ENCODE measurements around the gene GJA3.

Gene GJA3

DNA sequence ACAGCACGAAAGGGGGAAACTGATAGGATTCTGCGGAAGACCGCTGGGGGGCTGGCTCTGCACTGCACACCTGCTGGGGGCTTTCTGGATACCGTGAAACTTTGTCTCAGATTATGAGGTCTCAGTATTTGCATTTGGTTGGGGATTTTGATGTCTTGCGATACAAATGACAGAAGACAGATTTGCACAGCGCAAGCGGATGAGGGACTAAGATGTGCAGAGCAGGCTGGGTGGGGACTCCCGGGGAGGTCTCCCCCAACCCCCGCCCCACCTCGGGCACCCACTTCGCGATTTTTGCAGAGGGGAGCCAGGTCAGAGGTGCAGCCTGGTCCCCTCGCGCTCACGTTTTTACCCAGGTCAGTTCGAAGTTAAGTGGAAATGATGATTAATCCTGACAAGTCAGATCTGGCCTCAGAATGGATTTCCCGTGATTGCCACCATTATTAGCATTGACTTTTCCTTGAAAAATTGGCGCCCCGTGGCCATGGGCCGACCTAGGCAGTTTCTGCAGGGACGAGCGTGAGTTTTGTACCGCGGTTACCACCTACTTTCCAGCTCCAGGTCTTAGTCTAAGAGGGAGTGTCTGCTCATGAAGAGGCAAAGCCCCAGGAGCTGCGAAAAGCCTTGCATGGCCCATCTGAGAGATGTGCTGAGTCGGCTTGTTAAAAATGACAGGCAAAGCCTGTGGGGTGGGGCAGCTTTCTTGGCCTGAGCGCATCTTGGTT lies 33.2 kb upstream of the GJA3 start:
- H3K27me3 ChIP-seq: peaks cover 71 to 82% (median 81%) of the 10 kb centered on the region in 11 experiments
- H3K9ac ChIP-seq: no peak overlapping the region
- TF ChIP-seq Cebpa-rat (IDR thresholded peaks at IDR 0.05): no peak
- peak overlapping the region in 8 of 10 experiments; percentile 58 to 76 (median 65); a peak in 12 of 20 replicates for H3K4me3 ChIP-seq
- peaks cover 0 to 31% (median 16%) of the 10 kb centered on the region in 11 experiments; a peak in 15 of 22 replicates for H4K20me1 ChIP-seq
- no peaks in the 10 kb centered on the region for H3K36me3 ChIP-seq
- H3K4me2 ChIP-seq: peak overlapping the region; percentile 95 to 99 (median 97)
- H3K4me1 ChIP-seq: peaks cover 19 to 36% (median 25%) of the 10 kb centered on the region in 10 experiments
- H3K9me3 ChIP-seq (replicated peaks in 1 of 11): peaks cover 0 to 4% (median 0%) of the 10 kb centered on the region in 11 experiments; a peak in 2 of 22 replicates
- H3K27ac ChIP-seq: no peak overlapping the region

- H3K4me2 ChIP-seq: peak overlapping the region; percentile 95 to 99 (median 97)
- H3K9ac ChIP-seq: peak overlapping the region in 6 of 11 experiments; percentile 5 to 69 (median 46); a peak in 9 of 22 replicates
- H3K4me3 ChIP-seq: peak overlapping the region; percentile 58 to 76 (median 65)
- peaks cover 0 to 6% (median 0%) of the 10 kb centered on the region in 11 experiments; a peak in 2 of 22 replicates for H3K9me3 ChIP-seq (replicated peaks in 1 of 11)
- H3K36me3 ChIP-seq: no peaks in the 10 kb centered on the region
- peaks cover 0 to 31% (median 16%) of the 10 kb centered on the region in 11 experiments; a peak in 15 of 22 replicates for H4K20me1 ChIP-seq
- H3K27me3 ChIP-seq: peaks cover 71 to 88% (median 81%) of the 10 kb centered on the region in 11 experiments
- no peak overlapping the region for H3K27ac ChIP-seq
- no peak for TF ChIP-seq Cebpa-rat (IDR thresholded peaks at IDR 0.05)
- H3K4me1 ChIP-seq: peaks cover 19 to 38% (median 26%) of the 10 kb centered on the region in 10 experiments
Observed at GRCh38 chr13:20193162-20193906, 32.5 kb upstream of the GJA3 start.

DNA sequence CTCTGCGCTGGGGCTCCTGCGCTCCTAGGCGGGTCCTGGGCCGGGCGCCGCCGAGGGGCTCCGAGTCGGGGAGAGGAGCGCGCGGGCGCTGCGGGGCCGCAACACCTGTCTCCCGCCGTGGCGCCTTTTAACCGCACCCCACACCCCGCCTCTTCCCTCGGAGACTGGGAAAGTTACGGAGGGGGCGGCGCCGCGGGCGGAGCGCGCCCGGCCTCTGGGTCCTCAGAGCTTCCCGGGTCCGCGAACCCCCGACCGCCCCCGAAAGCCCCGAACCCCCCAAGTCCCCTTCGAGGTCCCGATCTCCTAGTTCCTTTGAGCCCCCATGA lies 31.9 kb upstream of the GJA3 start, which contains the start of gene GJB2:
Gene GJB2 (minus strand): TSS at position 103 of the 326 bp plus-strand sequence. CDS start 3,357 bp downstream, outside the sequence.
- peak within 1 kb of the TSS; percentile 10 to 77 (median 50); a peak in 17 of 22 replicates for H3K9ac ChIP-seq
- TF ChIP-seq Cebpa-rat (IDR thresholded peaks at IDR 0.05): no peak
- H3K4me3 ChIP-seq: peak within 1 kb of the TSS; percentile 58 to 76 (median 65)
- H3K9me3 ChIP-seq (replicated peaks in 1 of 11): peaks cover 0 to 6% (median 0%) of the 10 kb centered on the region in 11 experiments; a peak in 2 of 22 replicates
- H3K36me3 ChIP-seq: no peaks in the 10 kb centered on the region
- peaks cover 19 to 38% (median 26%) of the 10 kb centered on the region in 10 experiments for H3K4me1 ChIP-seq
- H3K27me3 ChIP-seq: peaks cover 71 to 93% (median 81%) of the 10 kb centered on the region in 11 experiments
- H3K4me2 ChIP-seq: peak within 1 kb of the TSS; percentile 95 to 99 (median 97)
- H3K27ac ChIP-seq: no peak within 1 kb of the TSS
- peaks cover 0 to 31% (median 16%) of the 10 kb centered on the region in 11 experiments; a peak in 15 of 22 replicates for H4K20me1 ChIP-seq

- H4K20me1 ChIP-seq: peaks cover 0 to 31% (median 16%) of the 10 kb centered on the region in 11 experiments; a peak in 15 of 22 replicates
- peaks cover 71 to 93% (median 81%) of the 10 kb centered on the region in 11 experiments for H3K27me3 ChIP-seq
- peaks cover 19 to 38% (median 26%) of the 10 kb centered on the region in 10 experiments for H3K4me1 ChIP-seq
- TF ChIP-seq Cebpa-rat (IDR thresholded peaks at IDR 0.05): no peak
- peak overlapping the region; percentile 10 to 77 (median 50); a peak in 17 of 22 replicates for H3K9ac ChIP-seq
- H3K4me3 ChIP-seq: peak overlapping the region; percentile 58 to 76 (median 65)
- H3K9me3 ChIP-seq (replicated peaks in 1 of 11): peaks cover 0 to 6% (median 0%) of the 10 kb centered on the region in 11 experiments; a peak in 2 of 22 replicates
- peak overlapping the region; percentile 95 to 99 (median 97) for H3K4me2 ChIP-seq
- H3K36me3 ChIP-seq: no peaks in the 10 kb centered on the region
- H3K27ac ChIP-seq: no peak overlapping the region
Observed at GRCh38 chr13:20192158-20192835, 31.4 kb upstream of the GJA3 start.

GRCh38 chr13:20191311-20192157 lies 30.7 kb upstream of the GJA3 start:
- no peak overlapping the region for H3K27ac ChIP-seq
- peak overlapping the region; percentile 58 to 76 (median 65); a peak in 19 of 20 replicates for H3K4me3 ChIP-seq
- TF ChIP-seq Cebpa-rat (IDR thresholded peaks at IDR 0.05): no peak
- peaks cover 19 to 38% (median 26%) of the 10 kb centered on the region in 10 experiments for H3K4me1 ChIP-seq
- H3K27me3 ChIP-seq: peaks cover 66 to 86% (median 74%) of the 10 kb centered on the region in 11 experiments
- peaks cover 0 to 6% (median 0%) of the 10 kb centered on the region in 11 experiments; a peak in 2 of 22 replicates for H3K9me3 ChIP-seq (replicated peaks in 1 of 11)
- H3K4me2 ChIP-seq: peak overlapping the region; percentile 95 to 99 (median 97)
- H3K9ac ChIP-seq: peak overlapping the region in 4 of 11 experiments; percentile 50 to 69 (median 60); a peak in 6 of 22 replicates
- peaks cover 0 to 31% (median 16%) of the 10 kb centered on the region in 11 experiments; a peak in 15 of 22 replicates for H4K20me1 ChIP-seq
- no peaks in the 10 kb centered on the region for H3K36me3 ChIP-seq

GRCh38 chr13:20190481-20191310 lies 29.8 kb upstream of the GJA3 start:
- no peaks in the 10 kb centered on the region for H3K36me3 ChIP-seq
- no peak for TF ChIP-seq Cebpa-rat (IDR thresholded peaks at IDR 0.05)
- H3K4me3 ChIP-seq: no peak overlapping the region
- no peak overlapping the region for H3K4me2 ChIP-seq
- H3K27me3 ChIP-seq: peaks cover 57 to 78% (median 65%) of the 10 kb centered on the region in 11 experiments
- no peak overlapping the region for H3K9ac ChIP-seq
- peaks cover 0 to 31% (median 16%) of the 10 kb centered on the region in 11 experiments; a peak in 15 of 22 replicates for H4K20me1 ChIP-seq
- no peak overlapping the region for H3K27ac ChIP-seq
- peaks cover 0 to 6% (median 0%) of the 10 kb centered on the region in 11 experiments; a peak in 2 of 22 replicates for H3K9me3 ChIP-seq (replicated peaks in 1 of 11)
- H3K4me1 ChIP-seq: peaks cover 19 to 38% (median 26%) of the 10 kb centered on the region in 10 experiments

GRCh38 chr13:20190076-20190475 lies 29.2 kb upstream of the GJA3 start:
- Histone ChIP-seq H3K4me1 (peaks cover 19 to 38% (median 26%) of the 10 kb centered on the region in 10 experiments), H3K4me2 (no peak overlapping the region), H3K9ac (no peak overlapping the region), H3K36me3 (no peaks in the 10 kb centered on the region), H3K27me3 (peaks cover 51 to 71% (median 59%) of the 10 kb centered on the region in 11 experiments), H3K27ac (no peak overlapping the region), H4K20me1 (peaks cover 0 to 31% (median 16%) of the 10 kb centered on the region in 11 experiments; a peak in 15 of 22 replicates), H3K9me3 (replicated peaks in 1 of 11) (peaks cover 0 to 6% (median 0%) of the 10 kb centered on the region in 11 experiments; a peak in 2 of 22 replicates), H3K4me3 (no peak overlapping the region)
- no peak for TF ChIP-seq Cebpa-rat (IDR thresholded peaks at IDR 0.05)

Data from BLaER1 treated with 17β-estradiol and CSF1 and Interleukin-3, amounts not matched to agents 10 nM and 100 nM (cell line).